GM23338 (cell line): ENCODE results near the gene DMRTB1. TPM values are rescaled to one million over a fixed set of nuclear protein-coding genes. Genes with fewer than 3 reads are reported as not detected.

Source experiments
- ATAC-seq: fragments of 200-7000 bp; cut with Tn5 transposase; 3 replicates; pipeline ENCODE4 v1.9.1; 2020
- DNase-seq: peaks from one replicate; pipeline ENCODE4 v3.0.0-alpha.2; 2015; ENCODE audit warnings: low spot score
- H2AFZ ChIP-seq: fragments of 200-600 bp; sonication (generic); 2 replicates; pipeline ENCODE4 v1.8.0; 2016; ENCODE audit warnings: antibody characterized with exemption, mild to moderate bottlenecking, moderate library complexity
- H3F3A ChIP-seq: fragments of 200-600 bp; sonication (generic); replicated peaks from 2 replicates; pipeline ENCODE4 v1.8.0; 2017; ENCODE audit warnings: antibody characterized with exemption, mixed run types, low read depth
- H3K27ac ChIP-seq: fragments of 200-600 bp; sonication (generic); 2 replicates; pipeline ENCODE4 v1.6.1; 2016; ENCODE audit warnings: low read depth
- H3K27me3 ChIP-seq: fragments of 200-600 bp; sonication (generic); 2 replicates; pipeline ENCODE4 v1.8.0; 2016; ENCODE audit warnings: mild to moderate bottlenecking, mixed run types, moderate library complexity; ENCODE audit not compliant: insufficient read depth
- H3K36me3 ChIP-seq: fragments of 200-600 bp; sonication (generic); 2 replicates; pipeline ENCODE4 v1.8.0; 2016; ENCODE audit warnings: mild to moderate bottlenecking; ENCODE audit not compliant: insufficient read depth
- H3K4me1 ChIP-seq: fragments of 200-600 bp; sonication (generic); 2 replicates; pipeline ENCODE4 v1.8.0; 2016; ENCODE audit warnings: mild to moderate bottlenecking, moderate library complexity; ENCODE audit not compliant: insufficient read depth
- H3K4me2 ChIP-seq: fragments of 200-600 bp; sonication (generic); 2 replicates; pipeline ENCODE4 v1.7.1; 2017; ENCODE audit warnings: mixed run types
- H3K4me3 ChIP-seq: fragments of 200-600 bp; sonication (generic); 2 replicates; pipeline ENCODE4 v1.6.1; 2016; ENCODE audit warnings: mixed run types
- H3K79me2 ChIP-seq: fragments of 200-600 bp; sonication (generic); replicated peaks from 2 replicates; pipeline ENCODE4 v1.8.0; 2017; ENCODE audit warnings: mild to moderate bottlenecking; ENCODE audit not compliant: insufficient read depth
- H3K9me2 ChIP-seq: fragments of 200-600 bp; sonication (generic); 2 replicates; pipeline ENCODE4 v1.8.0; 2017; ENCODE audit not compliant: insufficient read depth
- H4K20me1 ChIP-seq: fragments of 200-600 bp; sonication (generic); replicated peaks from 2 replicates; pipeline ENCODE4 v1.8.0; 2017; ENCODE audit warnings: mild to moderate bottlenecking; ENCODE audit not compliant: insufficient read depth
- H3K27ac Mint-ChIP-seq: 2 replicates; pipeline ENCODE4 v1.8.0; 2020; ENCODE audit warnings: inconsistent platforms, mild to moderate bottlenecking, moderate library complexity, mixed read lengths
- H3K27me3 Mint-ChIP-seq: 3 replicates; pipeline ENCODE4 v1.8.0; 2022; ENCODE audit warnings: low read depth, mild to moderate bottlenecking, moderate library complexity, mixed read lengths, inconsistent platforms; ENCODE audit not compliant: insufficient read depth, poor library complexity
- H3K36me3 Mint-ChIP-seq: 3 replicates; pipeline ENCODE4 v1.8.0; 2021; ENCODE audit warnings: low read depth, mild to moderate bottlenecking, inconsistent platforms, moderate library complexity, mixed read lengths
- H3K4me1 Mint-ChIP-seq: 3 replicates; pipeline ENCODE4 v1.8.0; 2020; ENCODE audit warnings: mild to moderate bottlenecking, inconsistent platforms, mixed read lengths
- H3K4me3 Mint-ChIP-seq: 3 replicates; pipeline ENCODE4 v1.8.0; 2021; ENCODE audit warnings: moderate library complexity, mild to moderate bottlenecking, inconsistent platforms, mixed read lengths
- H3K9me3 Mint-ChIP-seq: 3 replicates; pipeline ENCODE4 v1.8.0; 2020; ENCODE audit warnings: moderate library complexity, mild to moderate bottlenecking, inconsistent platforms, mixed read lengths
- CREB1 ChIP-seq: fragments of 250-450 bp; sonication (Bioruptor Pico); IDR thresholded peaks from 2 replicates; pipeline ENCODE4 v1.5.0; 2020; ENCODE audit warnings: low read depth, mild to moderate bottlenecking, moderate library complexity
- EZH2 ChIP-seq: fragments of 200-600 bp; sonication (generic); IDR thresholded peaks from one replicate; pipeline ENCODE4 v1.8.0; 2017; ENCODE audit warnings: antibody characterized with exemption, mild to moderate bottlenecking, low read depth; ENCODE audit not compliant: unreplicated experiment
- polyA plus RNA-seq: library from polyadenylated mRNA; unstranded; fragments of >200 nt; fragmentation: Nextera tagmentation; extraction: Ambion mirVana; gene quantifications from 2 replicates; pipeline ENCODE4 v1.2.1, GENCODE V29; 2016
- total RNA-seq: library from RNA; depleted of rRNA; stranded (reverse); fragments of >200 nt; shearing (Covaris generic); gene quantifications from 2 replicates; pipeline ENCODE4 v1.2.3, GENCODE V29; 2014
- TF ChIP-seq, protein P1 (sequence below), 2 experiments: fragments of 200-600 bp in 1 of 2; sonication (generic) in 1 of 2; conservative IDR thresholded peaks; 2 replicates each; pipeline versions ENCODE4 v1.5.1 to v1.6.1; 2016 to 2017; ENCODE audit warnings: antibody characterized with exemption in 2 of 2, low read depth in 2 of 2, mild to moderate bottlenecking in 2 of 2, moderate library complexity in 1 of 2
- TF ChIP-seq, protein P2 (sequence below): IDR thresholded peaks from one replicate; pipeline ENCODE4 v1.6.1; 2018; ENCODE audit warnings: antibody characterized with exemption; ENCODE audit not compliant: unreplicated experiment

Gene DMRTB1
- total and polyA plus RNA-seq, 2 experiments from 2014 or later, result 0.27 to 1.2 TPM

DNA sequence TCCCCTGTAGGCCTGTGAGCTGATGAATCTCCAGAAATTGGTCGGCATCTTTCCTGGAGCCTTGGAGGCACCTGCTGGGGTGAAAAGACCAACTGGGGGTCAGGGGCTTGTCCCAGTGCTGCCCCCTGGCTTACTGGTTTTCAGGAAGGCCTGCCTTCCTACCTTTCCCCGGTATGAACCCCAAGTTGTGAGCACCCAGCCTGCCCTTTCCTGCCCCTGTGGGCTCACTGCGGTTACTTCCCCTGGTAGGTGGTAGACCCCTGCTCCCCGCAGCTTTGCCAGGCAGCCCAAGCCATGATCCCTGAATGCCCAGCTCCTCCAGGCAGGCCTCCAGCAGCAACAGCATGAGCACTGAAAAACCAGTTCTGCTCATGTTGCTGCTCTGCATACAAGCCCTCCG lies 10.2 kb downstream of the DMRTB1 start:
- no peak overlapping the region for H3K27ac Mint-ChIP-seq
- no peak overlapping the region for H3K4me3 Mint-ChIP-seq
- peaks cover 20% of the 10 kb centered on the region for H3K27me3 Mint-ChIP-seq
- ATAC-seq, result no peak
- Histone ChIP-seq H2AFZ (peak overlapping the region; percentile 38; the same call in 1 of the 2 replicates), H3K4me2 (no peak overlapping the region), H3K4me3 (no peak overlapping the region), H3K27me3 (no peaks in the 10 kb centered on the region), H3F3A (peaks cover 4% of the 10 kb centered on the region; the same call in 1 of the 2 replicates), H3K4me1 (peaks cover 8% of the 10 kb centered on the region), H4K20me1 (no peaks in the 10 kb centered on the region), H3K27ac (no peak overlapping the region), H3K79me2 (no peaks in the 10 kb centered on the region), H3K9me2 (no peaks in the 10 kb centered on the region), H3K36me3 (no peaks in the 10 kb centered on the region)
- peaks cover 14% of the 10 kb centered on the region for H3K4me1 Mint-ChIP-seq
- peak; percentile 32 for DNase-seq
- TF ChIP-seq, protein P1, sequence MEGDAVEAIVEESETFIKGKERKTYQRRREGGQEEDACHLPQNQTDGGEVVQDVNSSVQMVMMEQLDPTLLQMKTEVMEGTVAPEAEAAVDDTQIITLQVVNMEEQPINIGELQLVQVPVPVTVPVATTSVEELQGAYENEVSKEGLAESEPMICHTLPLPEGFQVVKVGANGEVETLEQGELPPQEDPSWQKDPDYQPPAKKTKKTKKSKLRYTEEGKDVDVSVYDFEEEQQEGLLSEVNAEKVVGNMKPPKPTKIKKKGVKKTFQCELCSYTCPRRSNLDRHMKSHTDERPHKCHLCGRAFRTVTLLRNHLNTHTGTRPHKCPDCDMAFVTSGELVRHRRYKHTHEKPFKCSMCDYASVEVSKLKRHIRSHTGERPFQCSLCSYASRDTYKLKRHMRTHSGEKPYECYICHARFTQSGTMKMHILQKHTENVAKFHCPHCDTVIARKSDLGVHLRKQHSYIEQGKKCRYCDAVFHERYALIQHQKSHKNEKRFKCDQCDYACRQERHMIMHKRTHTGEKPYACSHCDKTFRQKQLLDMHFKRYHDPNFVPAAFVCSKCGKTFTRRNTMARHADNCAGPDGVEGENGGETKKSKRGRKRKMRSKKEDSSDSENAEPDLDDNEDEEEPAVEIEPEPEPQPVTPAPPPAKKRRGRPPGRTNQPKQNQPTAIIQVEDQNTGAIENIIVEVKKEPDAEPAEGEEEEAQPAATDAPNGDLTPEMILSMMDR (conservative IDR thresholded peaks at IDR 0.05; ENCODE audit: low read depth in 2 of 2), result peak in 1 of 2 experiments; percentile 52; a peak in 2 of 4 replicates
- TF ChIP-seq, protein P2, sequence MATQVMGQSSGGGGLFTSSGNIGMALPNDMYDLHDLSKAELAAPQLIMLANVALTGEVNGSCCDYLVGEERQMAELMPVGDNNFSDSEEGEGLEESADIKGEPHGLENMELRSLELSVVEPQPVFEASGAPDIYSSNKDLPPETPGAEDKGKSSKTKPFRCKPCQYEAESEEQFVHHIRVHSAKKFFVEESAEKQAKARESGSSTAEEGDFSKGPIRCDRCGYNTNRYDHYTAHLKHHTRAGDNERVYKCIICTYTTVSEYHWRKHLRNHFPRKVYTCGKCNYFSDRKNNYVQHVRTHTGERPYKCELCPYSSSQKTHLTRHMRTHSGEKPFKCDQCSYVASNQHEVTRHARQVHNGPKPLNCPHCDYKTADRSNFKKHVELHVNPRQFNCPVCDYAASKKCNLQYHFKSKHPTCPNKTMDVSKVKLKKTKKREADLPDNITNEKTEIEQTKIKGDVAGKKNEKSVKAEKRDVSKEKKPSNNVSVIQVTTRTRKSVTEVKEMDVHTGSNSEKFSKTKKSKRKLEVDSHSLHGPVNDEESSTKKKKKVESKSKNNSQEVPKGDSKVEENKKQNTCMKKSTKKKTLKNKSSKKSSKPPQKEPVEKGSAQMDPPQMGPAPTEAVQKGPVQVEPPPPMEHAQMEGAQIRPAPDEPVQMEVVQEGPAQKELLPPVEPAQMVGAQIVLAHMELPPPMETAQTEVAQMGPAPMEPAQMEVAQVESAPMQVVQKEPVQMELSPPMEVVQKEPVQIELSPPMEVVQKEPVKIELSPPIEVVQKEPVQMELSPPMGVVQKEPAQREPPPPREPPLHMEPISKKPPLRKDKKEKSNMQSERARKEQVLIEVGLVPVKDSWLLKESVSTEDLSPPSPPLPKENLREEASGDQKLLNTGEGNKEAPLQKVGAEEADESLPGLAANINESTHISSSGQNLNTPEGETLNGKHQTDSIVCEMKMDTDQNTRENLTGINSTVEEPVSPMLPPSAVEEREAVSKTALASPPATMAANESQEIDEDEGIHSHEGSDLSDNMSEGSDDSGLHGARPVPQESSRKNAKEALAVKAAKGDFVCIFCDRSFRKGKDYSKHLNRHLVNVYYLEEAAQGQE, result no peak
- H3K9me3 Mint-ChIP-seq, result no peaks in the 10 kb centered on the region; the same call in 2 of the 3 replicates
- no peaks in the 10 kb centered on the region for H3K36me3 Mint-ChIP-seq

DNA sequence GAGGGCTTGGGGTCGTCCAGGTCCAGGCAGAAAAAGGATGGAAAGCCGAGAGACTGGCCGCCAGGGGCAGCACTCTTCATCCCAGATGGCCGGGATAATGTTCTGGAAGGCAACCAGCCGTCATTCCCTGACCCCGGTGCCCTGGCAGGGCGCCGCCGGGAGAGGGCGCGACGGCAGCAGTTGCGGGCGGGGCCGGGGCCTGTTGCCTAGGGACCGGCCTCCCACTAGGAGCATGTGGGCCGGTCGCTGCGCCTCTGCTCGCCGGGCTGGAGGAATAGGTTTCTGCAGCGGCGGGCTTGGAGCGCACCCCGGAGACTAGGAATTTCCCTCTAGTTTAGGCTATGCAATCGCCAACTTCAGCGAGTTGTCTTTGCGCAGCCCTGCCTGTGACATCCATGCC lies 11.0 kb downstream of the DMRTB1 start:
- H3K4me3 Mint-ChIP-seq, result peak overlapping the region; percentile 25; the same call in 1 of the 3 replicates
- no peaks in the 10 kb centered on the region; the same call in 2 of the 3 replicates for H3K9me3 Mint-ChIP-seq
- 0 out of 2 replicates have a peak overlapping the region, but pooled peaks have one; percentile 19 for H3K4me3 ChIP-seq
- no peaks in the 10 kb centered on the region for H3K27me3 ChIP-seq
- ATAC-seq (peak; percentile 97), DNase-seq (peak; percentile 97)
- H3K4me1 ChIP-seq, result peaks cover 8% of the 10 kb centered on the region
- peaks cover 23% of the 10 kb centered on the region for H3K27me3 Mint-ChIP-seq
- H4K20me1 ChIP-seq, result no peaks in the 10 kb centered on the region
- H3K4me2 ChIP-seq, result peak overlapping the region; percentile 69
- H3K9me2 ChIP-seq, result no peaks in the 10 kb centered on the region
- no peaks in the 10 kb centered on the region for H3K79me2 ChIP-seq
- H3K27ac ChIP-seq, result no peak overlapping the region
- peak overlapping the region; percentile 96 for H2AFZ ChIP-seq
- peaks cover 4% of the 10 kb centered on the region; the same call in 1 of the 2 replicates for H3F3A ChIP-seq
- TF ChIP-seq CREB1 (CRISPR knock-in tag) (peak; percentile 11; the same call in 1 of the 2 replicates), EZH2 (no peak)
- TF ChIP-seq, protein P1 (conservative IDR thresholded peaks at IDR 0.05; ENCODE audit: low read depth in 2 of 2), result peak; percentile 79 to 95
- H3K27ac Mint-ChIP-seq, result no peak overlapping the region
- H3K4me1 Mint-ChIP-seq, result peaks cover 14% of the 10 kb centered on the region
- H3K36me3 Mint-ChIP-seq, result no peaks in the 10 kb centered on the region
- no peaks in the 10 kb centered on the region for H3K36me3 ChIP-seq
